Peyer's patch (tissue), 4 donors: Measurements from ENCODE around the gene SASH3.

ENCODE experiments used
- CTCF ChIP-seq, 6 experiments: fragments of 450-650 bp in 4 of 6; fragments of 200-600 bp in 2 of 6; sonication (generic) in 1 of 6; IDR thresholded peaks; one replicate each; pipeline ENCODE4 v1.5.1; 2017 to 2019; ENCODE audit warnings: antibody characterized with exemption in 6 of 6, mild to moderate bottlenecking in 3 of 6, moderate library complexity in 1 of 6
- POLR2A ChIP-seq, 2 donors: fragments of 450-650 bp; IDR thresholded peaks; one replicate each; pipeline ENCODE4 v1.5.1; 2017; ENCODE audit warnings: antibody characterized with exemption in 2 of 2, mild to moderate bottlenecking in 2 of 2, moderate library complexity in 2 of 2

DNA sequence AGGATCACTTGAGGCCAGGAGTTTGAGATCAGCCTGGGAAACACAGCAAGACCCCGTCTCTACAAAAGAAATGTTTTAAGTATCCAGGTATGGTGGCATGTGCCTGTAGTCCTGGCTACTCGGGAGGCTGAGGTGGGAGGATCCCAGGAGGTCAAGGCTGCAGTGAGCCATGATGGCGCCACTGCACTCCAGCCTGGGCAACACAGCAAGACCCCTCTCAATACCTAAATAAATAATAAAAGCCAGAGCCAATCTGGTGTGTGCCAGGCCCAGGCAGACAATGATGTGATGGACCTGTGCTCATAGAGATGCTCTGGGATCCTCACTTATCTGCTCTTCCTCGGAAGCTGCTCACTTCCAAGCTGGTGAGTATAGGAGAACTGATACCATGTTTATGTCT is 18.2 kb upstream of the SASH3 start:
- no peak for TF ChIP-seq CTCF (IDR thresholded peaks at IDR 0.05)
- TF ChIP-seq POLR2A (IDR thresholded peaks at IDR 0.05) = no peak
